NCI-H774 (cell line): Measurements from ENCODE around the gene DENND11.
A peak's percentile ranks its signal among the peaks of the same experiment; 100 is the strongest.
"Not testable (repeated sequence)": the region's sequence is repeated elsewhere in the genome, so short reads cannot be mapped to it uniquely, and the experiment has no call there.

ENCODE experiments used
- DNase-seq: peaks from one replicate; lab custom pipeline; 2025; lab: John Stamatoyannopoulos, UW

Gene DENND11

DNA sequence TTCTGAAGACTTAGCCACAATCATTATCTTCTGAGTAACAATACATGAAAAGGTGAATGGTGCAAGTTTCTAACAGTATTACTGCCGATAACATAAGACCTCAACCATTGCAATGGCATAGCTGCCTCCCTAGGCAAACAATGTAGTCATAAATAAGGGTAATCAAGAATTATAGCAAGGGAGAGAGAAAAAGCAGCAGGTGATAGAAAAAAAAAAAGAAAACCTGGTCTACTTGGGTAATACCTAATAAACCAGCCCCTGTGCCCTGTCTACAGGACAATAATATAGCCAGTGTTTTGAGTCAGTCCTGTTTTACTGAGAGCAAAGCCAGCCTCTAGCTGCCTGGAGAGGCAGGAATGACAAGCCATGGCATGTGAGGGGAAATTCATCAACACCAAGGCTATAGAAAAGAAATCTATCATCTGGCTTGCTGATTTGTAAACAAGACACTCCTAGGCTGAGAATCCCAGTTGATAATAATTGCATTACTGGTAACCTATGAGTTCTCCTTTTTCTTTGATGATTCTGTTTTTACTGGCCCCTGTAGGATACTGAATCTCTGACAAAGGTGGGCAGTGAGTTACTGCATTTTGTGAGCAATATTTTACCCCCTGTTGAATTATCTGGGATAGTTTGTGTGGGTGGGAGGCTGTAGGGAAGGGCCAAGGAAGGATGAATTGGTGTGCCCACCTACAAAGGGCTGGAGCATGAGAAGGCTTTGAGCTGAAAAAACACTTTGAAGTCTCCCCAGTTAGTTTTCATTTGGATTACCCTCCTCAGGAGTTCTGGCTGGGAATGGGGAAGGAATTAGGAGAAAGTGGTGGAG lies 4.5 kb upstream of the DENND11 start:
- DNase-seq: no peak

DNA sequence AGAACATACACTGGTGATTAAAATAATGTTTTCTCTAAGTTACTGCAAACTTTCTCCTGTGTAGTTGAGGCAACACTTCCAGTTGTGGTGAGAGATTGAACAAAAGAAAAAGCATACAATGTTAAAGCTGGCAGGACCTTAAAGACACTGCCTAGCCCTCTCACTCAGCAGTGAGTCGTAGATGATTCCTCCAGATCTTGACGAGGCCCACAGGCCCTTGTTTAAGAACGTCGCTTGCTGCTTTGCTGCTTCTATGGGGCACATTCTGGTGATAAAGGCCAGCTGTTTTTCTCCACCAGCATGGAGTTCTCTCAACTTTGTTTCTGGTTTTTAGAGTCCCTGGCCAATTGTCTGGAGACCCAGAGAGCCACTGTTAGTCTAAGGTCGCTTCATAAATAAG lies 2.8 kb upstream of the DENND11 start:
- DNase-seq: no peak

DNA sequence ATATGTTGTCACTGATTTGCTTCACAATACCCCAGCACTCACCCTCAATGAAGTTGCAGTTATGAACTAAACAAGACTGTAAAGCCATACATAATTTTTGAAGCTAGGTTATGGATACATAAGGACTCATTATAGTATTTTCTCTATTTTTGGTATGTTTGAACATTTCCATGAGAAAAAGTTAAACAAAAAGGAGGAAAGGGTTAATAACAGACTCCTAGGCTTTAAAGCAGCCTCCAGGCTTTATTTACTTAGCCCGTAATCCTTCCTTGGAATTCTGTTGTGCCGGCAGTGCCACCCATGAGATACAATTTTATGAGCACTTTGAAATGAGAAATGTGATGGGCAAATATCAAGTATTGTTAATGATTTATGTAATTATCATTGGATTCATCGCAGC lies 2.1 kb upstream of the DENND11 start:
- no peak for DNase-seq

DNA sequence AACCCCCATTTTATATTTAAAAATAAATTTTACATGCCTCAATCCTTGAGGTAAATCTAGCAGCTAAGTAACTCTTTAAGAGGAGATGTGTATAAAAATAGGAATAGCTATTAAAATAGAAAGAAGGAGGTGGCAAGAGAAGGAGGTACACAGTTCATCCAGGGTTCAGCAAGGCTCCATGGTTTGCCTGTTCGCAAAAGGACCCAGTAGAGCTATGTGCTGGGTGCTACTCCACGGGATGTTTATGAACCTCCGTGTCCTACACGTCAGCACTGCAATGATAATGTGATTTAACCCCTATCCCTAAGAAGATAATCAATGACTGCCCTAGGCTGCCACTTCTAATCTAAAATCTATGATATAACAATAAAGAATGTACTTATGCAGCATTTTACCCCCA lies 926 bp upstream of the DENND11 start:
- no peak for DNase-seq

DNA sequence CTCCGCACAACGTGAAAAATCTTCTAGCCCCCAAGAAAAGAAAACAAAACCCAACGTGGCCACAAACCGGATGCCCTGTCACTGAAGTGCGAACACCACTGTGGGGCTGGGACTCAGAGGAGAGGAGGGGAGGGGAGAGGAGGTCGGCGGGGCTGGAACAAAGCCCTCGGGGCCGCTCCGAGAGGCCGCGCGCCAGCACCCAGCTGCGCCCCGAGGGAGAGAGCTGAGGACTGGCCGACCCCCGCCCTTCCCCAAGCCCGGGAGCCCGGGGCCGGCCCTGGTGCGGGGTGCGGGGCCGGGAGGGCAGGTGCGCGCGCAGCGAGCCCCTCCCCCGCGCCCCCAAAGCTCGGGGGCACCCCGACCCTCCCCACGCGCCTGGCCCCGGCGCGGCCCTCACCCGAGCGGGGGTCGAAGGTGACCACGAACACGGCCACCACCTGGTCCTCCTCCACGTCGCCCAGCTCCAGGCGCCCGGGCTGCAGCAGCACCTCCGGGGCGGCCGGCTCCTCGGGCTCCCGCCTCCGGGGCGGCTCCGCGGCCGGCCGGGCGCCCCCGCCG lies 398 bp downstream of the DENND11 start:
- no peak for DNase-seq

DNA sequence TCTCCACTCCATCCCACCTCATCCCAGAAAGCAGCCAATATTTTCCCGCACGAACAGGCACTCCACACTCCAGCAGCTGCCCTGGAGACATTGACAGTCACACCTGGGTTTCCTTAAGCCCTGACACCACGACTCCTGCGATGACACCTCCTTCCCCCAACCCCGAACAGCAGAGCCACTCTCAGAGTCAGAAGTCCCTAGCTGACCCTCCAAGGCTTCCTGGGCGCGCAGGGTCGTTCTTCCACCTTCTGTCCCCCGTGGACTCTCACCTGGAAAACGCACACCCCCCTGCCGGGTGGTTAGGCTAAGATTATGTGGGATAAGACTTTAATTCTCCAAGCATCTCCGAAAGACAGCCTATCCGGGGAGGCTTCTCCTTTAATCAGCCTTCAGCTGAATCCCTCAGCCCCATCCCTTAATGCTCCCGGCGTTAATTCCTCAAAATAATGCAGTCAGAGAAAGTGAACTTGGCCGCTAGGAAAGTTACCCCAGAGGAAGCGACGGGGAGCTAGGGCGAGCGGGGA lies 1.1 kb downstream of the DENND11 start:
- no peak for DNase-seq

DNA sequence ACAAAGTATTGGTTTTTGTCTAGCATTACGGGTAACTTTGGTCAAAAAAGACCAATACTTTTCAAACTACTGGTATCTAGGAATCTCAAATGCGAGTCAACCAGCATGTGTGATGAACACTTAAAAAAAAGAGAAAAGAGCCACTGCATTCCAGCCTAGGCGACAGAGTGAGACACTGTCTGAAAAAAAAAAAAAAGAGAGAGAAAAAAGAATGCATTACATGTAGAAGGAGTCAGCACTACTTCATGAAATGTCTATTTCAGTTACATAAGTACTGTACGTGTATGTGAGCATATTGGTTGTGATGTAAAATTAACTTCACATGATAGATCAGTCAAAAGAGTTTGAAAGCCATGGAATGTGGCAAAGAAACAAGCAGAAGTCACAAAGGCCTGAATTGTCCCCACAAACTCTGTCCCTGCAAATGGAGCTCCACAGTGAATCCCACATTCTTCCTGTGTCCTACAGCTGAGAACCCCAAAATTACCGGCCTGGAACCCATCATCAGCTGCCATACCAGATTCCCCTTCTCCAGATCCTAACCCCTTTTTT lies 1.6 kb downstream of the DENND11 start:
- DNase-seq: no peak

DNA sequence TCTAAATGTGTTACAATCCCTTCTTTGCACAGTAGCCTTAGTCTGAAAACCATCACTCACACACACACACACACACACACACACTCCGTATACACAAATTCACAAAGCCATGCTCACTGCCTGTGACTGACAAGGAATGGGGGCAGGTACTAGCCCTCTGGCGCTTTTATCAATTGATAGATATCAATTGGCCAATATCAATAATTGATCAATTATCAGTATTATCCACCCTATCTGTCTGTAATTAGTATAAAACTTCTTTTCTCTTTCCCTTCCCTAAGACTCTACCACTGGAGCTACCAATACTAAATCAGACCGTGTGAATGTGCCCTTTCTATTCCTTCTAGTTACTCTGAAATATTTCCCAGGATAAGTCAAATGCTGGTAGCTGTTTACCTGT lies 2.1 kb downstream of the DENND11 start:
- no peak for DNase-seq

DNA sequence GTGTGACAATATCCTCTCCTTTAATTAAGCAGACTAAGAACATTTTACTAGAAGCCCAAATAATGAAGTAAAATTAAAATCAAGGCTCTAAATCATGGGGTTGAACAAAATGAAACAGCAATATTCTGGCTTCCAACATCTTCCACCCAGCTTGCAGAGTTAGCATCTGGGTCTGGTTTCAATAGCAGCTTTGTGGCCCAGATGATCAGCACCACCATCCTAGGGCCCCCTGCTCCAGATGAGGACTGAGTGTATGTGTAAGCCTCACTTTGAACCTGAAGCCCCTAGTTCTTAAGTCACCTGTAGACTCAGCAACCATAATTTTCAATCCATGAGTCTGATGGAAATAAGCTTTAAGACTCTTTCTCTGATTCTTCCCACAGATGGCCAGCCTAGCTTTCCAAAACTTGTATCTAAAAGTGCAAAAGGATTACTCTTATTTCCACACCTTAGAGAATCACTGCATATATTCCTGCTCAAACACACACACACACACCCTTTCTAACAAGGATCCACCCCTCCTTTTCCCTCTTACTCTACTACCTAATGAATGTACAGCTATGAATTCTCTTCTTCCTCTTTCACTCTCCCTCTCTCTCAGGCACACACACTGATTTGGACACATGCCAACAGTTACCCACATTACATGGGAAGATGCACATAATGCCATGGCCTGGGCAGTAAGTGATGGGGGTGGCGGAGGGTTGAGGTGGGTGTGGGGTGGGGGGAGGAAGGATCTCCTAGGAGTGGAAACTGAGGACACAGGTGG lies 3.5 kb downstream of the DENND11 start:
- no peak for DNase-seq

DNA sequence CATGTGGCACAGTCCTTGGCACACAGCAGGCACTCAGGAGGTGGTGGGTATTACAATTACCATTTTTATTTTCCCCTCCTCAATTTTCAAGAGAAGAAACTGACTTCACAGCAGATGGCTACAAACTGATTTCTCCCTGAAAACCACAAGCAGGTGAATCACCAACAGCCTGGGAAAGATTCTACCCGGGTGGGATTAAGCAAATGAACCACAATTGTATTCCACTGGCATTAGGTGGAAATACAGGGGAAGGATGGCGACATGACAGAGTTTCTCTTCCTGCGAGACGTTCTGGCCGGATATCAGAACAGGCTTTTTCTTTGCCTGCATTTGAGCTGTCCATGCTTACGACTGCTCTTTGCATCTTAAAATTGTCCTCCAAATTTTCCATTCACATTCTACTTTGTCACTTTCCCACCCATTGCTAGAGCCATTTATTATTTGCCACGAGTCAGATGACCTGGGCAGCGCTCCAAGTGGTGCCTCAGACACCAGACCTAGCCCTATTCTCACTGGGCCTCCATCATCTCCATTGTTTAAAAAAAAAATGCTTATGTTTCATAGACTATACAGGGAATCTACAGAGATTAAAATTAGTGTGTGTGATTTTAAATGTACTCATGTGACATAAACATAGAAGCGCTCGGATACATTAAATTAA lies 4.6 kb downstream of the DENND11 start:
- no peak for DNase-seq

DNA sequence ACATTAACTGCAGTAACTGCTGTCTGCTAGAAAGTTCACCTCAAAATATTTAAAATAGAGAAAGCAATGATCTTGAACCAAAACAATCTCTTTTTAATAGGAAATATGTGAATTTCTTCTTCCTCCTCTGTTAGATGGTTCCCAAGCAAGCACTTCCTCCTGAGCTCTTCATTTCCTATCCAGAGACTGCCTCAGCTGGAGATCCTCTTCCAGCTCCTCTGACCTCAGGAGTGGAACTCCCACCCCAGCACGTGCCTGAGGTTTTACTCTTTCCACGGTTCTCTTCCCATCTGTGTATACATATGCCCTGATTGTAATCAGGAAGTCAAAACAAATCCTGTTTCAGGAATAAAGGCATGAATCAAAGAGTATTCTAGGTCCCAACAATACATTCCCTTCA lies 5.6 kb downstream of the DENND11 start:
- no peak for DNase-seq

DNA sequence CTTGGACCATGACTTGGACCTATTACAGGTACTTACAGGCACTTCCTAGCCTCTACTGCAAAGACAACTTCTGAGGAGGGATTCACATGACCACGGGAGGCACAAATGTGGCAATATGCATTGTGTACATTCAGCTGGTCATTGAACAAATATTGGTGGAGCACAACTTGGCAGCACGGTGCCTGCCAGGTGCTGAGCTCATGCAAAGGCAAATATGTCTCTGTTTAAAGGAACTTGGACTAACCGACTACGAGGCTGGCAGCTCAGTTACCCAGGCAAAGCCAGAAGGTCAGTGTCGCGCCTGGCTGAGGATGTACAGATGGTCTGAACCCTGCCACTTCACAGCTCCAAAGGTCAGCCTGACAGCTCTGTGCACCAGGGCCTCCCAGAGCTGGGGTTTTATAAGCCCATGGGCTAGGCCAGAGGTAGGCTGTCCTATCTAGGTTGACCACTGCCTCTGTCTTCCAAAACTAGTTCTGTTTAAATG lies 6.1 kb downstream of the DENND11 start:
- peak; percentile 58 for DNase-seq

DNA sequence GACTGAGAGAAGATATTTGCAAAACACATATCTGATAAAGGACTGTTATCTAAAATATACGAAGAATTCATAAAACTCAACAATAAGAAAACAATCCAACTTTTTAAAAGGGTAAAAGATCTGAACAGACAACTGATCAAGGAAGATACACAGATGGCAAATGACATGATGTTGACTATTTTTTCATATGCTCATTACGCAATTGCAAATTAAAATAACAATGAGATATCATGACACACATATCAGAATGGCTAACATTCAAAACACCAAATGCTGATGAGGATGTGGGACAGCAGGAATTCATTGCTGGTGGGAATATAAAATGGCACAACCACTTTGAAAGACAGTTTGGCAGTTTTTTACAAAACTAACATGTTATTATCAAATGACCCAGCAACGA lies 8.9 kb downstream of the DENND11 start:
- no peak for DNase-seq

DNA sequence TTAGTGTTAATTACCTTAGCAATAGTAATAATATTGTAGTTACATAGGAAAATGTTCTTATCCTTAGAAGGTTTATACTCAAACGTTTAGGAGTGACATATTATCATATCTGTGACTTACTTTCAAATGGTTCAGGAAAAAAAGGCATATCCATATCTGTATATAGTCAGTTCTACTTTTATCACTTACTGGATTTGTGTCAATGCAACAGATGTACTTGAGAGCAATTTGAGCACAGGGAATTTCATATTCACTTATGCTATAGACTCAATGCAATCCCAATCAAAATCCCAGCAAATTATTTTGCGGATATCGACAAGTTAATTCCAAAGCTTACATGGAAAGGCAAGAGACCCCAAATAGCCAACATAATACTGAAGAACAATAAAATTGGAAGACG lies 10.0 kb downstream of the DENND11 start:
- no peak for DNase-seq

DNA sequence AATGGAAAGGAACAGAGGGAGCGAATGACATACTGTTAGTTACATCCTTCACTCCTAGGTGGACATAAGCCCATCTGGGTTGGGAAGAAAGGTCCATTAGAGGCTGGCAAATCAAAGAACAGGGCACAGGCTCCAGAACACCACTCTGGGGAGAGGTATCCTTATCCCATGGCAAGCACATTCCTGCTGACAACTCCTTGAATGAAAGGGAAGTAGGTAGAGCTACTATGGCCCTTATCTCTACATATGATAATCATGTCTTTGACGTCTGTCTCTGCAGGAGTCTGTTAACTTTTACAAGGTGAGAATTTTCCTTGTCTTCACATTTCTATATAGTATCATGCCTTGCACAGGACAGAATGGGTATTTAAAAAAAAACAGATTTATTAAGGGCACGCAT lies 10.4 kb downstream of the DENND11 start:
- DNase-seq: no peak

DNA sequence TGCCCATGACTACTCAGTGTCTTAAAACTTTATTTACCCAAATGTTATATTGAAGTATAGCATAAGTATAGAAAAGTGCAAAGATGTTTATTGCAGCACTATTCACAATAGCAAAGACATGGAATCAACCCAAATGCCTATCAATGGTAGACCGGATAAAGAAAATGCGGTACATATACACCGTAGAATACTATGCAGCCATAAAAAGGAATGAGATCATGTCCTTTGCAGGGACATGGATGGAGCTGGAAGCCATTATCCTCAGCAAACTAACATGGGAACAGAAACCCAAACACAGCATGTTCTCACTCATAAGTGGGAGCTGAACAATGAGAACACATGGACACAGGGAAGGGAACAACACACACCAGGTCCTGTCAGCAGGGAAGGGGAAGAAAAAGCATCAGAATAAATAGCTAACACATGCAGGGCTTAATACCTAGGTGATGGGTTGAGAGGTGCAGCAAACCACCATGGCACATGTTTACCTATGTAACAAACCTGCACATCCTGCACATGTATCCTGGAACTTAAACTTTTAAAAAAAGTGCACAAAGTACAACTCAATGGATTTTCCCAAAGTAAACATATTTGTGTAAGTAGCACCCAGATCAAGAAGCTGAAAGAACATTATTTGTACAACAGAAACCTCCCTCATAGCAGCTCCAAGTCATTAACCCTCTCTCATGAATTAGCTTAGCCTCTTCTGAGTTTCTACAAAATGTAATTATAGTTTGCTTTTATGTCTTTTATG lies 12.7 kb downstream of the DENND11 start:
- DNase-seq: not testable (repeated sequence)

DNA sequence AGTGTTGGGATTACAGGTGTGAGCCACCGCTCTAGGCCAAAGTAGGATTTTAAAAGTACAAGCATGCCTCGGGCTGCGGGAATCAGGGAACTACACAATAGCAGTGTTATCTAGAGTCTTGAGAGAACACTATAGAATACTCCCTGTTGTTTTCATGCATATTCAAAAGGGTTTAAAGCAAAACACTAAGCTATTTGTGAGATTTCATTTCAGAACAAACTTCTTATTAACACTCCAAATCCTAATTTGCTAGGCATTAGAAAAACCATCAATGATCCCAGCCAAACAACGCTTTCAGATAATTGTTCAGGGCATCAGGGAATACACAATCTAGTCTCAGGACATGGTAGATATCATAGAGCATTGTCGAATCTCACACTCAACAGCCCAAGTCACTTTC lies 13.9 kb downstream of the DENND11 start:
- DNase-seq: no peak

DNA sequence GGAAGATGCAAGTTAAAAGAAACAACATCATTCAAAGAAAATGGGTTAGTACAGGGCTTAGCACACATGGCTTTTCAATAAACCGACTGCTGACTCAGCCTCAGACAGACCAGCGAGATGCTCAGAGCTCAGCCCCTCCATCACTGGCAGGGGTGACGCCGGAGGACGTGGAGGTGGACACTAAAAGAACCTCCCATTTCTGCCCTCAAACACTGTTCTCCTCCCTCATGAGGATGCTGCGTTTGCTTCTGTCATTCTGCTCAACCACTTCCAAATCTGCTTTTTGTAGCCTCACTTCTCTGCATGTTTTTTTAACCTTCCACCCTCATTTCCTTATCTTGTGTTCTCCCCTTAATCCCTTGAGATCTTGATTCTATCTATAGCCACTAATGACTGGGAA lies 15.3 kb downstream of the DENND11 start:
- DNase-seq: no peak

DNA sequence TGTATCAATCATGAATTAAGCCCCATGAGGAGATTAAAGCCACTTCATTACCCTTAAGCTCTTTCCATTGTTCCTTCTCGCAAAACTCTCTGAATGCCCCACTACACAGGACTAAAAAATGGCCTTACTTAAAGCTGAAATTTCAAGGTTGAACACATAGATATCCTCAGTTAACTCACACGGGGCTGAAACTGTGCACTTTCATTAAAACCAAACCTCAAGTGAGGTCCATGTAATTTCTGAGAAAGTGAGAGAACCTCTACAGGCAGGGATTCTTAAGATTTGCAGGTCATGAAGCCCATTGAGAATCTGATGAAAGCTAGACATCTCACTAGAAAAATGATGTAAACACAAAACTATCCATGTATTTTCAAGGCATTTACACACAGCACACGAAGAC lies 15.9 kb downstream of the DENND11 start:
- no peak for DNase-seq

DNA sequence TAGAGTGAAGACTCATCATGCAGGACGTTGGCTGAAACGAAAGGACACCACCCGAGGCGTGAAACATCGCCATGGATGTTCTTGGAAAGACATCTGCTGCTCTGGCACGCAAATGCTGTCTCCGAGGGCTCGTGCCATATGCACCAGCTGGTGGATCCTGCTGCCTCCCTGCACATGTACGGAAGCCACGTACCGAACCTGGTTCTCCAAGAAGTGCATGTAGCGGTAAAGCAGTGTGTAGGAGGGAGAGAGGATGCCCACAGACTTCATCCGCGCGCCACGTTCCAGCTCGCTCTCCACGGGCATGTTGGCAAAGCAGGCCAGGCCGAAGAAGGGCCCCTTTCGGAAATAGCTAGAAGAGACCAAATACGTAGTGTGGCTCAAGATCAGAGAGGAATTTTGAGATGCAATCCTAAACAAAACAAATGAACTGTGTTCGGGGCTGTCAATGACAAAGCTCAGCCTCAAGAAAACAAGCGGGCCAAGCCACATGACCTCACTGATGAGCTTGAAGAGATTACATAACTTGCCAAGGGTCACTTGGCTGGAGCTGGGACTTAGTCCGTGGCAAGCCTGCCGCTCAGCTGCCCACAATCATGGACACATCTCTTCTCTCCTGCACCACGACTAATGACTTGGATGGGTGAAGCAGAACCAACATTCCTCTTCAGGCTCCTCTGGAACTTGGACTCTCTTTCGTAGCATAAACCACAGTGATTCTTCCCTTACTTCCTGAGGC lies 16.5 kb downstream of the DENND11 start:
- no peak for DNase-seq

DNA sequence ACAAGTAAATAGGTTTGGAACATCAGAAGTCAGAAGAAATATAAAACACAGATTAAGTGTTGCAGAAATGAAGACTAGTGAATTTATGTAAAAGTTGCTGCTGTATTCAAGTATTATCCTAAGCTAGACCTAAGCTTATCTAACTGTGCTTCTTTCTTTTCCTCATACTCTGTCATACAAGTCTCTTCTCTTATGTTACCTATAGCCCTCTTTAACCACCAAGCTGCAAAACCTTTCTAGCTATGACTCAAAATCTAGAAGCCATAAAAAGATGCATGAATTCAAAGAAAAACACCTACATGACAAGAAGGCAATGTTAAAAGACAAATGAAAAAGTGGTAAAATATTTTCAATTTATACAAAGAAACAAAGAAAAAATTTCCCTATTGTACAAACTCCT lies 23.0 kb downstream of the DENND11 start:
- no peak for DNase-seq
